ENCODE data around the gene MAPRE3. TPM values are rescaled to one million over a fixed set of nuclear protein-coding genes. Genes with fewer than 3 reads are reported as not detected.

Gene MAPRE3
- total and polyA plus RNA-seq, 9 of the 15 experiments (the other 6 are each of a cell fraction or from before 2014, with no cell fraction given): 0.70 to 43.2 (median 12.6) TPM

DNA sequence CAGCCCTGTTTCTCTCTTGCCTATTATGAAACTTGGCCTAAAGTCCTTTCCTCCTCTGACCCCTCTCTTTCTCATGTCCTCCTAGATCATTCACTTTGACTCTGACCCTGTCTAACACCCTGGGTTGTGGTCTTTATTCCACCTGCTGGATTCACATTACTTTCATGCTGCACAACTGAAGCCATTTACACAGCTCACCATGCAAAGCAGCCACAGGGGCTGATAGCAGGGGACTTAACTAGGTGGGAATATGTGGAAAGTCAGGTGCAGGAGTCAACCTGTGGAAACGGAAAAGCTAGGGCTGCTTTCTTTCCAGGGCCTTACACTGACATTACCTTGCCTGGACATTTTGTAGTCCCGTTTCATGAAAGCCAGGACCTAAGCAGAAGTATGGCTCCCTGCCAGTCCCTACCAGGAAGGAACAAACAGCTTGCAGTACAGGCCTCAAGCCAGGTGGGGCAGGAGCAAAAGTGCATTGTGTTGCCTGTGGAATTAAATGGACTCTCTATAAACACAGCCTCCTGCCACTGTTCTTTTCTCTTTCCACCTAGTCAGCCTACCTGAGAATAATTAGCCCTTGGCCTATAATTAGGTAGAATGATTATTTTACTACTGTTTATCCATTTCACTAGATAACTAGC is 11.8 kb downstream of the MAPRE3 start (continued):
- TF ChIP-seq YY1 (IDR thresholded peaks at IDR 0.05; ENCODE audit: borderline replicate concordance in 1 of 3, control insufficient read depth in 1 of 3, extremely low read depth in 1 of 3, insufficient read depth in 3 of 3, insufficient read length in 1 of 3, insufficient replicate concordance in 2 of 3, low read depth in 1 of 3, low read length in 2 of 3) (peak in 1 of 3 experiments; percentile 52), ELF1 (tag; IDR thresholded peaks at IDR 0.05) (peak; percentile 42; the same call in 1 of the 2 replicates), RAD21 (CRISPR knock-in tag; conservative IDR thresholded peaks at IDR 0.05 in 1 of 2, IDR thresholded peaks at IDR 0.05 in 1 of 2) (peak in 1 of 2 experiments; percentile 35; a peak in 2 of 4 replicates), BRD9 (IDR thresholded peaks at IDR 0.05; ENCODE audit: low read depth, partially characterized antibody) (no peak)
- TF ChIP-seq, protein P1, sequence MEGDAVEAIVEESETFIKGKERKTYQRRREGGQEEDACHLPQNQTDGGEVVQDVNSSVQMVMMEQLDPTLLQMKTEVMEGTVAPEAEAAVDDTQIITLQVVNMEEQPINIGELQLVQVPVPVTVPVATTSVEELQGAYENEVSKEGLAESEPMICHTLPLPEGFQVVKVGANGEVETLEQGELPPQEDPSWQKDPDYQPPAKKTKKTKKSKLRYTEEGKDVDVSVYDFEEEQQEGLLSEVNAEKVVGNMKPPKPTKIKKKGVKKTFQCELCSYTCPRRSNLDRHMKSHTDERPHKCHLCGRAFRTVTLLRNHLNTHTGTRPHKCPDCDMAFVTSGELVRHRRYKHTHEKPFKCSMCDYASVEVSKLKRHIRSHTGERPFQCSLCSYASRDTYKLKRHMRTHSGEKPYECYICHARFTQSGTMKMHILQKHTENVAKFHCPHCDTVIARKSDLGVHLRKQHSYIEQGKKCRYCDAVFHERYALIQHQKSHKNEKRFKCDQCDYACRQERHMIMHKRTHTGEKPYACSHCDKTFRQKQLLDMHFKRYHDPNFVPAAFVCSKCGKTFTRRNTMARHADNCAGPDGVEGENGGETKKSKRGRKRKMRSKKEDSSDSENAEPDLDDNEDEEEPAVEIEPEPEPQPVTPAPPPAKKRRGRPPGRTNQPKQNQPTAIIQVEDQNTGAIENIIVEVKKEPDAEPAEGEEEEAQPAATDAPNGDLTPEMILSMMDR (IDR thresholded peaks at IDR 0.05 in 2 of 3, conservative IDR thresholded peaks at IDR 0.05 in 1 of 3; ENCODE audit: insufficient read depth in 2 of 3, low read depth in 1 of 3, low read length in 3 of 3): peak; percentile 30 to 50 (median 46); a peak in 5 of 6 replicates
- TF ChIP-seq, protein P2, sequence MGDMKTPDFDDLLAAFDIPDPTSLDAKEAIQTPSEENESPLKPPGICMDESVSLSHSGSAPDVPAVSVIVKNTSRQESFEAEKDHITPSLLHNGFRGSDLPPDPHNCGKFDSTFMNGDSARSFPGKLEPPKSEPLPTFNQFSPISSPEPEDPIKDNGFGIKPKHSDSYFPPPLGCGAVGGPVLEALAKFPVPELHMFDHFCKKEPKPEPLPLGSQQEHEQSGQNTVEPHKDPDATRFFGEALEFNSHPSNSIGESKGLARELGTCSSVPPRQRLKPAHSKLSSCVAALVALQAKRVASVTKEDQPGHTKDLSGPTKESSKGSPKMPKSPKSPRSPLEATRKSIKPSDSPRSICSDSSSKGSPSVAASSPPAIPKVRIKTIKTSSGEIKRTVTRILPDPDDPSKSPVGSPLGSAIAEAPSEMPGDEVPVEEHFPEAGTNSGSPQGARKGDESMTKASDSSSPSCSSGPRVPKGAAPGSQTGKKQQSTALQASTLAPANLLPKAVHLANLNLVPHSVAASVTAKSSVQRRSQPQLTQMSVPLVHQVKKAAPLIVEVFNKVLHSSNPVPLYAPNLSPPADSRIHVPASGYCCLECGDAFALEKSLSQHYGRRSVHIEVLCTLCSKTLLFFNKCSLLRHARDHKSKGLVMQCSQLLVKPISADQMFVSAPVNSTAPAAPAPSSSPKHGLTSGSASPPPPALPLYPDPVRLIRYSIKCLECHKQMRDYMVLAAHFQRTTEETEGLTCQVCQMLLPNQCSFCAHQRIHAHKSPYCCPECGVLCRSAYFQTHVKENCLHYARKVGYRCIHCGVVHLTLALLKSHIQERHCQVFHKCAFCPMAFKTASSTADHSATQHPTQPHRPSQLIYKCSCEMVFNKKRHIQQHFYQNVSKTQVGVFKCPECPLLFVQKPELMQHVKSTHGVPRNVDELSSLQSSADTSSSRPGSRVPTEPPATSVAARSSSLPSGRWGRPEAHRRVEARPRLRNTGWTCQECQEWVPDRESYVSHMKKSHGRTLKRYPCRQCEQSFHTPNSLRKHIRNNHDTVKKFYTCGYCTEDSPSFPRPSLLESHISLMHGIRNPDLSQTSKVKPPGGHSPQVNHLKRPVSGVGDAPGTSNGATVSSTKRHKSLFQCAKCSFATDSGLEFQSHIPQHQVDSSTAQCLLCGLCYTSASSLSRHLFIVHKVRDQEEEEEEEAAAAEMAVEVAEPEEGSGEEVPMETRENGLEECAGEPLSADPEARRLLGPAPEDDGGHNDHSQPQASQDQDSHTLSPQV (IDR thresholded peaks at IDR 0.05): peak; percentile 44; the same call in 1 of the 2 replicates

All from K562 (cell line).